AG08395 (cell line): ENCODE data around the gene CPSF3.
"Not testable (repeated sequence)": the region's sequence is repeated elsewhere in the genome, so short reads cannot be mapped to it uniquely, and the experiment has no call there.

ENCODE experiments used
- DNase-seq: peaks from one replicate; pipeline ENCODE4 v3.0.0; 2012; ENCODE audit warnings: mixed read lengths, low spot score

CPSF3 gene

GRCh38 chr2:9466147-9466683 lies 42.8 kb downstream of the CPSF3 start:
- DNase-seq, result no peak

GRCh38 chr2:9467687-9468086 lies 44.2 kb downstream of the CPSF3 start:
- DNase-seq, result no peak

GRCh38 chr2:9471206-9471605 lies 47.8 kb downstream of the CPSF3 start:
- no peak for DNase-seq

- no peak for DNase-seq
These were observed 49.1 kb downstream of the CPSF3 start for GRCh38 chr2:9472511-9472910.

- no peak for DNase-seq
These were observed 50.0 kb downstream of the CPSF3 start for GRCh38 chr2:9473308-9473984.

GRCh38 chr2:9473985-9474360 lies 50.5 kb downstream of the CPSF3 start:
- peak; percentile 35 for DNase-seq

- peak; percentile 91 for DNase-seq
These were observed 51.1 kb downstream of the CPSF3 start, which contains the start of gene IAH1 for GRCh38 chr2:9474361-9475057. IAH1 (plus strand) TSS chr2:9474551; CDS start chr2:9474567, 16 bp downstream.

GRCh38 chr2:9477914-9478313 lies 54.5 kb downstream of the CPSF3 start:
- DNase-seq, result no peak

- no peak for DNase-seq
These were observed 55.1 kb downstream of the CPSF3 start for GRCh38 chr2:9478526-9478925.

GRCh38 chr2:9480157-9480556 lies 56.7 kb downstream of the CPSF3 start:
- no peak for DNase-seq

GRCh38 chr2:9483107-9483506 lies 59.7 kb downstream of the CPSF3 start:
- DNase-seq, result no peak

GRCh38 chr2:9484533-9484932 lies 61.1 kb downstream of the CPSF3 start:
- DNase-seq, result no peak

- peak; percentile 37 for DNase-seq
These were observed 65.4 kb downstream of the CPSF3 start for GRCh38 chr2:9488583-9489547.

GRCh38 chr2:9490789-9491188 lies 67.3 kb downstream of the CPSF3 start:
- no peak for DNase-seq

- DNase-seq, result no peak
These were observed 69.5 kb downstream of the CPSF3 start for GRCh38 chr2:9492927-9493326.

- DNase-seq, result no peak
These were observed 70.0 kb downstream of the CPSF3 start for GRCh38 chr2:9493478-9493877.

- DNase-seq, result no peak
These were observed 70.6 kb downstream of the CPSF3 start for GRCh38 chr2:9494081-9494480.

- no peak for DNase-seq
These were observed 73.6 kb downstream of the CPSF3 start for GRCh38 chr2:9497017-9497416.

- peak; percentile 28 for DNase-seq
These were observed 74.8 kb downstream of the CPSF3 start for GRCh38 chr2:9498210-9498609.

- DNase-seq, result no peak
These were observed 85.5 kb downstream of the CPSF3 start for GRCh38 chr2:9508931-9509330.

GRCh38 chr2:9513946-9514345 lies 90.5 kb downstream of the CPSF3 start:
- DNase-seq, result not testable (repeated sequence)

- DNase-seq, result no peak
These were observed 93.8 kb downstream of the CPSF3 start for GRCh38 chr2:9517118-9517782.
